IMR-90 (cell line): ENCODE data around the gene PHF21B. TPM values are rescaled to one million over a fixed set of nuclear protein-coding genes. Genes with fewer than 3 reads are reported as not detected.

ENCODE experiments used
- ATAC-seq: fragments of 200-7000 bp; cut with Tn5 transposase; 2 replicates; pipeline ENCODE4 v1.9.1; 2020; ENCODE audit warnings: low read depth, mild to moderate bottlenecking, moderate library complexity
- BruUV-seq: library from RNA; stranded (reverse); fragments of 400-500 nt; replicated peaks from 2 replicates; lab custom pipeline; 2021; lab: Mats Ljungman, UMichigan
- CTCF ChIA-PET: fragments of 300-600 bp; formaldehyde crosslinking; extraction: SDS; loops from one replicate; lab custom pipeline; 2021; ENCODE audit warnings: antibody characterized with exemption; lab: Yijun Ruan, JAX
- POLR2A ChIA-PET: fragments of 300-600 bp; sonication (Branson Sonifier 250); formaldehyde crosslinking; loops from one replicate; lab custom pipeline; 2022; ENCODE audit warnings: antibody characterized with exemption; ENCODE audit not compliant: unreplicated experiment; lab: Charles Lee
- DNase-seq: peaks from one replicate; pipeline ENCODE4 v3.0.0; 2013
- H2AFZ ChIP-seq: replicated peaks from 2 replicates; pipeline ENCODE3; 2013; ENCODE audit warnings: low read length, mild to moderate bottlenecking; ENCODE audit not compliant: poor library complexity
- H2AK5ac ChIP-seq: 2 replicates; pipeline ENCODE4 v1.6.1; 2013; ENCODE audit warnings: low read depth, low read length, inconsistent platforms
- H2AK9ac ChIP-seq: replicated peaks from 2 replicates; pipeline ENCODE3; 2013; ENCODE audit warnings: mild to moderate bottlenecking, low read depth, low read length, moderate library complexity; ENCODE audit not compliant: poor library complexity
- H2BK120ac ChIP-seq: 2 replicates; pipeline ENCODE4 v1.6.1; 2013; ENCODE audit warnings: low read depth, low read length, inconsistent platforms
- H2BK15ac ChIP-seq: 3 replicates; pipeline ENCODE4 v1.6.1; 2013; ENCODE audit warnings: low read depth, low read length, inconsistent platforms
- H2BK20ac ChIP-seq: 2 replicates; pipeline ENCODE4 v1.6.1; 2013; ENCODE audit warnings: low read depth, mild to moderate bottlenecking, inconsistent platforms, low read length, moderate library complexity
- H2BK5ac ChIP-seq: 2 replicates; pipeline ENCODE4 v1.6.1; 2013; ENCODE audit warnings: mild to moderate bottlenecking, low read depth, low read length, inconsistent platforms; ENCODE audit not compliant: poor library complexity, severe bottlenecking
- H3K14ac ChIP-seq: replicated peaks from 2 replicates; pipeline ENCODE4 v1.6.1; 2013; ENCODE audit warnings: low read depth, low read length, inconsistent platforms
- H3K18ac ChIP-seq: 2 replicates; pipeline ENCODE4 v1.6.1; 2013; ENCODE audit warnings: low read depth, low read length, control low read depth
- H3K23ac ChIP-seq: 2 replicates; pipeline ENCODE4 v1.6.1; 2013; ENCODE audit warnings: low read depth, low read length, inconsistent platforms
- H3K27ac ChIP-seq: 2 replicates; pipeline ENCODE4 v1.5.1; 2013; ENCODE audit warnings: mild to moderate bottlenecking, control low read depth, low read length; ENCODE audit not compliant: insufficient read depth
- H3K27me3 ChIP-seq: 2 replicates; pipeline ENCODE4 v1.6.1; 2013; ENCODE audit warnings: low read length; ENCODE audit not compliant: control insufficient read depth, insufficient read depth
- H3K36me3 ChIP-seq: 2 replicates; pipeline ENCODE4 v1.6.1; 2013; ENCODE audit warnings: low read length, mixed read lengths; ENCODE audit not compliant: control insufficient read depth, insufficient read depth
- H3K4ac ChIP-seq: 2 replicates; pipeline ENCODE4 v1.6.1; 2013; ENCODE audit warnings: low read depth, low read length, inconsistent platforms
- H3K4me1 ChIP-seq: 2 replicates; pipeline ENCODE4 v1.6.1; 2013; ENCODE audit warnings: low read length, mixed read lengths; ENCODE audit not compliant: control insufficient read depth, insufficient read depth
- H3K4me2 ChIP-seq: 2 replicates; pipeline ENCODE4 v1.6.1; 2013; ENCODE audit warnings: low read depth, mild to moderate bottlenecking, control low read depth, low read length, moderate library complexity
- H3K4me3 ChIP-seq: 2 replicates; pipeline ENCODE4 v1.5.1; 2013; ENCODE audit warnings: low read depth, mild to moderate bottlenecking, control low read depth, low read length, moderate library complexity; ENCODE audit not compliant: insufficient read depth
- H3K56ac ChIP-seq: 2 replicates; pipeline ENCODE4 v1.6.1; 2013; ENCODE audit warnings: low read length, inconsistent platforms; ENCODE audit not compliant: insufficient read depth; ENCODE audit errors: extremely low read depth
- H3K79me1 ChIP-seq, 2 experiments: 2 replicates each; pipeline ENCODE4 v1.6.1; 2013; ENCODE audit warnings: low read length in 2 of 2, inconsistent platforms in 1 of 2, low read depth in 1 of 2
- H3K9ac ChIP-seq: 2 replicates; pipeline ENCODE4 v1.6.1; 2013; ENCODE audit warnings: low read depth, low read length, control low read depth
- H3K9me1 ChIP-seq: 2 replicates; pipeline ENCODE4 v1.6.1; 2013; ENCODE audit warnings: low read length, inconsistent platforms; ENCODE audit not compliant: insufficient read depth
- H3K9me3 ChIP-seq: 2 replicates; pipeline ENCODE4 v1.6.1; 2013; ENCODE audit warnings: low read length; ENCODE audit not compliant: control insufficient read depth, insufficient read depth
- H4K20me1 ChIP-seq: 2 replicates; pipeline ENCODE4 v1.6.1; 2013; ENCODE audit warnings: low read length, inconsistent platforms; ENCODE audit not compliant: insufficient read depth
- H4K5ac ChIP-seq: 2 replicates; pipeline ENCODE4 v1.6.1; 2013; ENCODE audit warnings: mild to moderate bottlenecking, low read depth, low read length, control low read depth
- H4K8ac ChIP-seq, 2 experiments: 2 replicates each; pipeline ENCODE4 v1.6.1; 2013; ENCODE audit warnings: low read depth in 2 of 2, low read length in 2 of 2, control low read depth in 1 of 2, inconsistent platforms in 1 of 2
- H4K91ac ChIP-seq: 2 replicates; pipeline ENCODE4 v1.6.1; 2013; ENCODE audit warnings: low read depth, low read length, inconsistent platforms; ENCODE audit not compliant: insufficient read depth
- BHLHE40 ChIP-seq: fragments of 150-350 bp; IDR thresholded peaks from 2 replicates; pipeline ENCODE4 v1.6.1; 2016; ENCODE audit warnings: mild to moderate bottlenecking, low read depth, low read length
- CEBPB ChIP-seq: IDR thresholded peaks from 2 replicates; pipeline ENCODE4 v1.6.1; 2012; ENCODE audit warnings: low read depth, low read length, improper control_type of control experiment
- CHD1 ChIP-seq: IDR thresholded peaks from 2 replicates; pipeline ENCODE4 v1.6.1; 2012; ENCODE audit warnings: low read depth, low read length, improper control_type of control experiment
- FOS ChIP-seq: fragments of 150-350 bp; IDR thresholded peaks from 2 replicates; pipeline ENCODE4 v1.6.1; 2016; ENCODE audit warnings: low read depth, low read length
- MAFK ChIP-seq: IDR thresholded peaks from 2 replicates; pipeline ENCODE4 v1.6.1; 2012; ENCODE audit warnings: low read depth, low read length, improper control_type of control experiment
- MAZ ChIP-seq: IDR thresholded peaks from 2 replicates; pipeline ENCODE4 v1.6.1; 2012; ENCODE audit warnings: low read depth, mild to moderate bottlenecking, low read length, improper control_type of control experiment, moderate library complexity, borderline replicate concordance
- MXI1 ChIP-seq: IDR thresholded peaks from 2 replicates; pipeline ENCODE4 v1.6.1; 2012; ENCODE audit warnings: low read depth, mild to moderate bottlenecking, low read length, moderate library complexity, borderline replicate concordance
- NFE2L2 ChIP-seq: fragments of 150-350 bp; IDR thresholded peaks from 2 replicates; pipeline ENCODE4 v1.6.1; 2016; ENCODE audit warnings: low read depth, mild to moderate bottlenecking, low read length
- POLR2A ChIP-seq: IDR thresholded peaks from 2 replicates; pipeline ENCODE4 v1.6.1; 2012; ENCODE audit warnings: mild to moderate bottlenecking, low read depth, low read length
- RAD21 ChIP-seq: IDR thresholded peaks from 2 replicates; pipeline ENCODE4 v1.6.1; 2012; ENCODE audit warnings: low read length, improper control_type of control experiment
- RCOR1 ChIP-seq: IDR thresholded peaks from 2 replicates; pipeline ENCODE4 v1.6.1; 2012; ENCODE audit warnings: mild to moderate bottlenecking, low read length, improper control_type of control experiment; ENCODE audit not compliant: insufficient replicate concordance
- RFX5 ChIP-seq: IDR thresholded peaks from 2 replicates; pipeline ENCODE4 v1.8.0; 2012; ENCODE audit warnings: low read depth, mild to moderate bottlenecking, low read length, moderate library complexity
- SMC3 ChIP-seq: fragments of 150-350 bp; IDR thresholded peaks from 2 replicates; pipeline ENCODE4 v1.6.1; 2016; ENCODE audit warnings: low read depth, mild to moderate bottlenecking, antibody characterized with exemption, low read length, moderate library complexity
- USF2 ChIP-seq: fragments of 150-350 bp; IDR thresholded peaks from 2 replicates; pipeline ENCODE4 v1.6.1; 2017; ENCODE audit warnings: mild to moderate bottlenecking, antibody characterized with exemption, low read length, low read depth
- WGBS, 2 experiments: methylation state at CpG; one replicate each; pipeline versions ENCODE4 v1.1.5 to v1.1.7; 2013; ENCODE audit warnings: missing lambda C conversion rate in 2 of 2; ENCODE audit not compliant: insufficient read length in 1 of 2; ENCODE audit errors: extremely low coverage in 2 of 2; 5-methylcytosine and 5-hydroxymethylcytosine counted together
- dilution Hi-C: fragments of 300-500 bp; cut with HindIII; formaldehyde crosslinking; loops from one replicate; pipeline ENCODE4 v1.14.3; 2018; ENCODE audit warnings: low sequenced_read_pairs; ENCODE audit not compliant: unreplicated experiment
- in situ Hi-C: fragments of 300-500 bp; cut with MboI; formaldehyde crosslinking; loops from 3 replicates; pipeline ENCODE4 v1.14.3; 2019; ENCODE audit warnings: low sequenced_read_pairs, inconsistent platforms, mixed read lengths
- intact Hi-C: fragments of 100-400 bp; cut with micrococcal nuclease; formaldehyde crosslinking; loops from 2 replicates; pipeline ENCODE4 v1.10.0; 2022
- polyA plus RNA-seq, 3 experiments: library from polyadenylated mRNA; depleted of rRNA; stranded (reverse); fragments of >200 nt; gene quantifications; 2 replicates each; pipeline ENCODE4 v1.2.3, GENCODE V29; 2012; ENCODE audit warnings: low replicate concordance in 1 of 3
- total RNA-seq: library from RNA; depleted of rRNA; stranded (reverse); fragments of >200 nt; gene quantifications from 2 replicates; pipeline ENCODE4 v1.2.3, GENCODE V29; 2012
- TF ChIP-seq, protein P1 (sequence below): conservative IDR thresholded peaks from 2 replicates; pipeline ENCODE4 v1.5.1; 2012; ENCODE audit warnings: mild to moderate bottlenecking, low read depth, low read length, improper control_type of control experiment
- TF ChIP-seq, protein P2 (sequence below): fragments of 150-350 bp; IDR thresholded peaks from 2 replicates; pipeline ENCODE4 v1.6.1; 2016; ENCODE audit warnings: low read depth, mild to moderate bottlenecking, low read length, moderate library complexity, borderline replicate concordance

PHF21B gene
- total and polyA plus RNA-seq, 2 of the 4 experiments (the other 2 are of a cell fraction) = 0.02 TPM; not detected in 1

DNA sequence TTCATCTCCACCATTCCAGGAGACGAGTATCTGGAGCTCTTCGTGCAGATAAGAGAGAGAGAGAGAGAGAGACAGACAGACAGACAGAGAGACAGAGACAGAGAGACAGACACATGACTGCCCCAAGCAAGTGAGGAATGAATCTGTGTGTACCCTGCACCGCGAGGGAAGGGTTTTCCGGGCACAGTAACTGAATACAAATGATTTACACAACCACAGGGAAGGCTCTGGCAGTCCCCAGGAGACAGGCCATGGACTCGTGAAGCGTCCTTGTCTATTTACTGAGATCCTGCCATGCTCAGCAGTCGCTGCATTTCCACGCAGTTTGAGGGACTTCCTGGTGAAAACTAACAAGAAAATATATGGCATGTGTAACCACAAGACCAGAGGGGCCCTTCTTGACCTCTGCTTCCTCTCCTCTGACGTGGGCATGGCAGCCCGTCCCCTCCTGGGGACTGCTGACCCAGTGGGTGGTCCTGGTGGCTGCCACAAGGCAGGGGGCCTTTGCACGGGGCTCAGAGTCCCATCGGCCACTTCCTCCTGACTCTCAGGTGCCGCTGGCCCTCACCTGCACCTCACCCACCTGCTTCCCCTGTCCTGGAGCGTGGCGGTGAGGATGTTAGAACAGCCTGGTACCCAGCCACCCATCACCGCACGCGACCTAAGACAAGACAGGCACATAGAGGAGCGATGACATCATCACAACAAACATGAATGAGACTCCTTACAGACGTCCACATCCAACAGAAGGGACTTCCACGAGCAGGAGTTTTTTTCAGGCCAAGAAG lies 75.9 kb downstream of the PHF21B start:
- no peaks in the 10 kb centered on the region for H4K20me1 ChIP-seq
- in situ Hi-C loops (no loop called here), intact Hi-C loops (no loop called here), dilution Hi-C loops (no loop called here)
- H4K91ac ChIP-seq = no peak overlapping the region
- peaks cover 10% of the 10 kb centered on the region for H3K27me3 ChIP-seq
- no peak overlapping the region for H3K18ac ChIP-seq
- no peak overlapping the region for H3K4ac ChIP-seq
- BruUV-seq = no TSS peak
- no peaks in the 10 kb centered on the region for H3K9me1 ChIP-seq
- H3K27ac ChIP-seq = no peak overlapping the region
- H2BK120ac ChIP-seq = no peak overlapping the region
- WGBS, 2 experiments = 53% methylated on average over 8 of the region's 22 CpGs; no CpG with 5 or more reads in 1 of the 2 experiments
- no peak overlapping the region for H3K4me3 ChIP-seq
- no peak for ATAC-seq
- H2AFZ ChIP-seq = no peak overlapping the region
- TF ChIP-seq FOS (no peak), CEBPB (no peak), RFX5 (no peak), BHLHE40 (no peak), NFE2L2 (no peak), MXI1 (no peak), MAZ (no peak), RAD21 (no peak), SMC3 (no peak), USF2 (no peak), MAFK (no peak), CHD1 (no peak), POLR2A (no peak), RCOR1 (no peak)
- TF ChIP-seq, protein P1, sequence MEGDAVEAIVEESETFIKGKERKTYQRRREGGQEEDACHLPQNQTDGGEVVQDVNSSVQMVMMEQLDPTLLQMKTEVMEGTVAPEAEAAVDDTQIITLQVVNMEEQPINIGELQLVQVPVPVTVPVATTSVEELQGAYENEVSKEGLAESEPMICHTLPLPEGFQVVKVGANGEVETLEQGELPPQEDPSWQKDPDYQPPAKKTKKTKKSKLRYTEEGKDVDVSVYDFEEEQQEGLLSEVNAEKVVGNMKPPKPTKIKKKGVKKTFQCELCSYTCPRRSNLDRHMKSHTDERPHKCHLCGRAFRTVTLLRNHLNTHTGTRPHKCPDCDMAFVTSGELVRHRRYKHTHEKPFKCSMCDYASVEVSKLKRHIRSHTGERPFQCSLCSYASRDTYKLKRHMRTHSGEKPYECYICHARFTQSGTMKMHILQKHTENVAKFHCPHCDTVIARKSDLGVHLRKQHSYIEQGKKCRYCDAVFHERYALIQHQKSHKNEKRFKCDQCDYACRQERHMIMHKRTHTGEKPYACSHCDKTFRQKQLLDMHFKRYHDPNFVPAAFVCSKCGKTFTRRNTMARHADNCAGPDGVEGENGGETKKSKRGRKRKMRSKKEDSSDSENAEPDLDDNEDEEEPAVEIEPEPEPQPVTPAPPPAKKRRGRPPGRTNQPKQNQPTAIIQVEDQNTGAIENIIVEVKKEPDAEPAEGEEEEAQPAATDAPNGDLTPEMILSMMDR = no peak
- TF ChIP-seq, protein P2, sequence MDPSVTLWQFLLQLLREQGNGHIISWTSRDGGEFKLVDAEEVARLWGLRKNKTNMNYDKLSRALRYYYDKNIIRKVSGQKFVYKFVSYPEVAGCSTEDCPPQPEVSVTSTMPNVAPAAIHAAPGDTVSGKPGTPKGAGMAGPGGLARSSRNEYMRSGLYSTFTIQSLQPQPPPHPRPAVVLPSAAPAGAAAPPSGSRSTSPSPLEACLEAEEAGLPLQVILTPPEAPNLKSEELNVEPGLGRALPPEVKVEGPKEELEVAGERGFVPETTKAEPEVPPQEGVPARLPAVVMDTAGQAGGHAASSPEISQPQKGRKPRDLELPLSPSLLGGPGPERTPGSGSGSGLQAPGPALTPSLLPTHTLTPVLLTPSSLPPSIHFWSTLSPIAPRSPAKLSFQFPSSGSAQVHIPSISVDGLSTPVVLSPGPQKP = no peak
- ChIA-PET POLR2A (no interaction called here), CTCF (no interaction called here)
- H2AK9ac ChIP-seq = no peak overlapping the region
- no peaks in the 10 kb centered on the region for H3K4me1 ChIP-seq
- no peak overlapping the region for H3K56ac ChIP-seq
- H2BK15ac ChIP-seq = no peak overlapping the region
- no peak overlapping the region for H3K23ac ChIP-seq
- DNase-seq = no peak
- H2BK20ac ChIP-seq = no peak overlapping the region
- no peak overlapping the region for H3K9ac ChIP-seq
- no peak overlapping the region for H2AK5ac ChIP-seq
- H3K79me1 ChIP-seq = no peaks in the 10 kb centered on the region
- H4K8ac ChIP-seq = no peak overlapping the region
- no peaks in the 10 kb centered on the region for H3K36me3 ChIP-seq
- H3K4me2 ChIP-seq = no peak overlapping the region
- no peak overlapping the region for H4K5ac ChIP-seq
- H2BK5ac ChIP-seq = no peak overlapping the region
- no peaks in the 10 kb centered on the region for H3K9me3 ChIP-seq
- no peak overlapping the region for H3K14ac ChIP-seq
